Cardiac muscle cell (in vitro differentiated cells and primary cell): ENCODE results near the gene ABHD17C. TPM values are rescaled to one million over a fixed set of nuclear protein-coding genes. Genes with fewer than 3 reads are reported as not detected.

Experiments
- DNase-seq, 2 donors: peaks; one replicate each; pipeline versions ENCODE4 v3.0.0 to v3.0.0-alpha.2; 2010 to 2017; ENCODE audit warnings: low read depth in 1 of 2, low spot score in 1 of 2
- H3K27ac ChIP-seq: fragments of 200-600 bp; sonication (generic); 2 replicates; pipeline ENCODE4 v1.5.1; 2016
- H3K27me3 ChIP-seq: fragments of 200-600 bp; sonication (generic); 2 replicates; pipeline ENCODE4 v1.6.0; 2016; ENCODE audit warnings: control low read depth
- H3K36me3 ChIP-seq: fragments of 200-600 bp; sonication (generic); 2 replicates; pipeline ENCODE4 v1.5.1; 2016; ENCODE audit warnings: control low read depth
- H3K4me1 ChIP-seq: fragments of 200-600 bp; sonication (generic); 2 replicates; pipeline ENCODE4 v1.8.1; 2017; ENCODE audit warnings: low read depth, mild to moderate bottlenecking, mixed run types
- H3K4me3 ChIP-seq: fragments of 200-600 bp; sonication (generic); 2 replicates; pipeline ENCODE4 v1.5.1; 2016; ENCODE audit warnings: mild to moderate bottlenecking
- H3K9me3 ChIP-seq: fragments of 200-600 bp; sonication (generic); 2 replicates; pipeline ENCODE4 v1.5.1; 2017; ENCODE audit warnings: low read depth, mild to moderate bottlenecking, control low read depth
- CTCF ChIP-seq: IDR thresholded peaks from 2 replicates; pipeline ENCODE4 v1.5.1; 2012; ENCODE audit warnings: low read depth, mild to moderate bottlenecking, low read length
- polyA plus RNA-seq: library from polyadenylated mRNA; unstranded; fragments of >200 nt; fragmentation: Nextera tagmentation; extraction: Ambion mirVana; gene quantifications from 2 replicates; pipeline ENCODE4 v1.2.1, GENCODE V29; 2016
- total RNA-seq: library from RNA; depleted of rRNA; stranded (reverse); fragments of >200 nt; gene quantifications from 2 replicates; pipeline ENCODE4 v1.2.3, GENCODE V29; 2016

The ABHD17C gene
- total and polyA plus RNA-seq, 2 experiments from 2014 or later = 1.7 to 6.0 TPM

GRCh38 chr15:80722811-80723210, 27.7 kb downstream of the ABHD17C start:
- Histone ChIP-seq H3K9me3 (no peaks in the 10 kb centered on the region), H3K4me3 (no peak overlapping the region), H3K27ac (no peak overlapping the region), H3K36me3 (no peaks in the 10 kb centered on the region), H3K27me3 (no peaks in the 10 kb centered on the region), H3K4me1 (no peaks in the 10 kb centered on the region)
- TF ChIP-seq CTCF = no peak
- DNase-seq = no peak

GRCh38 chr15:80727196-80727595, 32.1 kb downstream of the ABHD17C start:
- no peaks in the 10 kb centered on the region for H3K4me1 ChIP-seq
- no peak for TF ChIP-seq CTCF
- no peak overlapping the region for H3K4me3 ChIP-seq
- DNase-seq = peak in 1 of 2 donors; percentile 6
- H3K36me3 ChIP-seq = no peaks in the 10 kb centered on the region
- peak overlapping the region; percentile 47 for H3K27ac ChIP-seq
- H3K27me3 ChIP-seq = no peaks in the 10 kb centered on the region
- H3K9me3 ChIP-seq = no peaks in the 10 kb centered on the region

GRCh38 chr15:80727596-80727995, 32.5 kb downstream of the ABHD17C start:
- Histone ChIP-seq H3K27me3 (no peaks in the 10 kb centered on the region), H3K4me1 (peaks cover under 1% of the 10 kb centered on the region), H3K36me3 (no peaks in the 10 kb centered on the region), H3K27ac (no peak overlapping the region), H3K9me3 (no peaks in the 10 kb centered on the region), H3K4me3 (no peak overlapping the region)
- no peak for DNase-seq
- TF ChIP-seq CTCF = no peak

GRCh38 chr15:80730387-80730786, 35.3 kb downstream of the ABHD17C start:
- H3K9me3 ChIP-seq = no peaks in the 10 kb centered on the region
- no peak overlapping the region for H3K4me3 ChIP-seq
- H3K4me1 ChIP-seq = peaks cover 9% of the 10 kb centered on the region
- no peaks in the 10 kb centered on the region for H3K36me3 ChIP-seq
- no peaks in the 10 kb centered on the region for H3K27me3 ChIP-seq
- no peak overlapping the region for H3K27ac ChIP-seq
- DNase-seq = no peak
- TF ChIP-seq CTCF = no peak

- no peak overlapping the region for H3K27ac ChIP-seq
- no peak for TF ChIP-seq CTCF
- no peak for DNase-seq
- no peaks in the 10 kb centered on the region for H3K27me3 ChIP-seq
- no peaks in the 10 kb centered on the region for H3K36me3 ChIP-seq
- peaks cover 9% of the 10 kb centered on the region for H3K4me1 ChIP-seq
- no peaks in the 10 kb centered on the region for H3K9me3 ChIP-seq
- no peak overlapping the region for H3K4me3 ChIP-seq
Observed at GRCh38 chr15:80730926-80731325, 35.8 kb downstream of the ABHD17C start.

- Histone ChIP-seq H3K36me3 (no peaks in the 10 kb centered on the region), H3K27ac (no peak overlapping the region), H3K27me3 (no peaks in the 10 kb centered on the region), H3K9me3 (no peaks in the 10 kb centered on the region), H3K4me1 (peaks cover 9% of the 10 kb centered on the region), H3K4me3 (no peak overlapping the region)
- no peak for TF ChIP-seq CTCF
- DNase-seq = peak in 1 of 2 donors; percentile 29
Observed at GRCh38 chr15:80732167-80732566, 37.1 kb downstream of the ABHD17C start.
